Measurements from ENCODE around the gene MSANTD1. TPM values are rescaled to one million over a fixed set of nuclear protein-coding genes. Genes with fewer than 3 reads are reported as not detected.

MSANTD1 gene
- total and polyA plus RNA-seq, 4 donors = 0.05 to 1.2 (median 0.23) TPM; not detected in 1

DNA sequence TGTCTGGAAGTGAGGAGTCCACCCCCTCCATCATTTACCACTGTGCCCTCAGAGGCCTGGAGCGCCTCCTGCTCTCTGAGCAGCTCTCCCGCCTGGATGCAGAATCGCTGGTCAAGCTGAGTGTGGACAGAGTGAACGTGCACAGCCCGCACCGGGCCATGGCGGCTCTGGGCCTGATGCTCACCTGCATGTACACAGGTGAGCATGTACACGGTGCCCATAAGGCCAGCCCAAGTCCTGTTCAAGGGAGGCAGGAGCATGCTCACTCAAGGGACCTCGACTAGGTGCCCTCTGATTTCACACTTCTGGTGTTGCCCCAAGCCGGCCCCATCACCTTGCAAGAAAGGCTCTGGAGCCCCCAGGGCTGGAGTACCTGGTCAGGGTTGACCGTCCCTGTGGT lies 13.4 kb upstream of the MSANTD1 start:
- Histone ChIP-seq H3K27ac (ENCODE audit: low read depth in 1 of 2, low read length in 2 of 2) (no peak overlapping the region), H3K9ac (ENCODE audit: low read depth in 1 of 2, low read length in 2 of 2) (no peak overlapping the region), H3K4me1 (ENCODE audit: control insufficient read depth in 4 of 4, insufficient read depth in 4 of 4, low read length in 3 of 4) (no peaks in the 10 kb centered on the region), H3K36me3 (ENCODE audit: control insufficient read depth in 4 of 4, insufficient read depth in 3 of 4, low read depth in 1 of 4, low read length in 3 of 4) (peaks cover 14 to 79% (median 37%) of the 10 kb centered on the region in 4 donors), H3K4me3 (ENCODE audit: low read depth in 1 of 3, low read length in 3 of 3) (no peak overlapping the region), H3K27me3 (ENCODE audit: control insufficient read depth in 4 of 4, insufficient read depth in 4 of 4, low read length in 3 of 4) (no peaks in the 10 kb centered on the region), H3K9me3 (ENCODE audit: control insufficient read depth in 4 of 4, low read length in 3 of 4) (no peaks in the 10 kb centered on the region)
- no peak for DNase-seq (ENCODE audit: low spot score)
- 94% methylated on average over 11 of the region's 11 CpGs for WGBS
- TF ChIP-seq HNF4G (IDR thresholded peaks at IDR 0.05) (no peak), RAD21 (IDR thresholded peaks at IDR 0.05) (no peak), HNF4A (conservative IDR thresholded peaks at IDR 0.05) (no peak), JUND (IDR thresholded peaks at IDR 0.05) (no peak), YY1 (IDR thresholded peaks at IDR 0.05) (no peak), SP1 (IDR thresholded peaks at IDR 0.05) (no peak), FOXA1 (IDR thresholded peaks at IDR 0.05) (no peak), EGR1 (IDR thresholded peaks at IDR 0.05; ENCODE audit: low read depth in 2 of 2) (no peak), TAF1 (conservative IDR thresholded peaks at IDR 0.05) (no peak), FOXA2 (IDR thresholded peaks at IDR 0.05) (no peak)
- TF ChIP-seq, protein P1, sequence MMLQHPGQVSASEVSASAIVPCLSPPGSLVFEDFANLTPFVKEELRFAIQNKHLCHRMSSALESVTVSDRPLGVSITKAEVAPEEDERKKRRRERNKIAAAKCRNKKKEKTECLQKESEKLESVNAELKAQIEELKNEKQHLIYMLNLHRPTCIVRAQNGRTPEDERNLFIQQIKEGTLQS (IDR thresholded peaks at IDR 0.05) = no peak
- TF ChIP-seq, protein P2, sequence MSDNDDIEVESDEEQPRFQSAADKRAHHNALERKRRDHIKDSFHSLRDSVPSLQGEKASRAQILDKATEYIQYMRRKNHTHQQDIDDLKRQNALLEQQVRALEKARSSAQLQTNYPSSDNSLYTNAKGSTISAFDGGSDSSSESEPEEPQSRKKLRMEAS (IDR thresholded peaks at IDR 0.05) = no peak
- TF ChIP-seq, protein P3, sequence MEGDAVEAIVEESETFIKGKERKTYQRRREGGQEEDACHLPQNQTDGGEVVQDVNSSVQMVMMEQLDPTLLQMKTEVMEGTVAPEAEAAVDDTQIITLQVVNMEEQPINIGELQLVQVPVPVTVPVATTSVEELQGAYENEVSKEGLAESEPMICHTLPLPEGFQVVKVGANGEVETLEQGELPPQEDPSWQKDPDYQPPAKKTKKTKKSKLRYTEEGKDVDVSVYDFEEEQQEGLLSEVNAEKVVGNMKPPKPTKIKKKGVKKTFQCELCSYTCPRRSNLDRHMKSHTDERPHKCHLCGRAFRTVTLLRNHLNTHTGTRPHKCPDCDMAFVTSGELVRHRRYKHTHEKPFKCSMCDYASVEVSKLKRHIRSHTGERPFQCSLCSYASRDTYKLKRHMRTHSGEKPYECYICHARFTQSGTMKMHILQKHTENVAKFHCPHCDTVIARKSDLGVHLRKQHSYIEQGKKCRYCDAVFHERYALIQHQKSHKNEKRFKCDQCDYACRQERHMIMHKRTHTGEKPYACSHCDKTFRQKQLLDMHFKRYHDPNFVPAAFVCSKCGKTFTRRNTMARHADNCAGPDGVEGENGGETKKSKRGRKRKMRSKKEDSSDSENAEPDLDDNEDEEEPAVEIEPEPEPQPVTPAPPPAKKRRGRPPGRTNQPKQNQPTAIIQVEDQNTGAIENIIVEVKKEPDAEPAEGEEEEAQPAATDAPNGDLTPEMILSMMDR (IDR thresholded peaks at IDR 0.05; ENCODE audit: low read depth, low read length, missing input control) = no peak

DNA sequence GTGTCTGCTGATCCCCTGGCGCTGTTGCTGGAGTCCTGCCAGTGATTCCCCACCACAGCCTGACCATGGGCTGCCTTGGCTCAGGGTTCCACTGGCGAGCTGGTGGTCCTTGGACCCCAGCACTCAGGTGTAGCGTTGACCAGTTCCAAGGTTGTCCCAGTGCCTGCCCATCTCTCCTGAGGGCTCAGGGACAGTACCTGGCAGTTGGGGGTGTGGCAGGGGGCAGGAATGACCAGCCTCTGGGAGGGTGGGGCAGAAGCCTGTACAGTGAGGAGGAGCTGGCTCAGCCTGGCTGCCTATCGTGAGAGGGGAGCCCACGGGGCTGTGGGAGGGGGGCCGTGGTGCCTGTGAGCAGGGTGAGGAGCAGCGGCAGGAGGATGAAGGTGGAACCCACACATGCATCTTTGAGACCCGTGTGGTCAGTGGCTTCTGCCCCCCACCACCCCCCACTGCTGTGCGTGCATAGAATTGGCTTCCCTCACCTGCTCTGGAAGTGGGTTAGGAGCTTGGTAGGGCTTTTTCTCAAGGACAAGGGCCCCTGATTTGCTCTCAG lies 12.6 kb upstream of the MSANTD1 start:
- DNase-seq (ENCODE audit: low spot score) = no peak
- TF ChIP-seq SP1 (IDR thresholded peaks at IDR 0.05) (no peak), FOXA1 (IDR thresholded peaks at IDR 0.05) (no peak)
- Histone ChIP-seq H3K4me3 (ENCODE audit: low read depth in 1 of 3, low read length in 3 of 3) (no peak overlapping the region), H3K4me1 (ENCODE audit: control insufficient read depth in 4 of 4, insufficient read depth in 4 of 4, low read length in 3 of 4) (no peaks in the 10 kb centered on the region), H3K9me3 (ENCODE audit: control insufficient read depth in 4 of 4, low read length in 3 of 4) (no peaks in the 10 kb centered on the region), H3K36me3 (ENCODE audit: control insufficient read depth in 4 of 4, insufficient read depth in 3 of 4, low read depth in 1 of 4, low read length in 3 of 4) (peaks cover 17 to 79% (median 35%) of the 10 kb centered on the region in 4 donors), H3K27me3 (ENCODE audit: control insufficient read depth in 4 of 4, insufficient read depth in 4 of 4, low read length in 3 of 4) (no peaks in the 10 kb centered on the region), H3K27ac (ENCODE audit: low read depth in 1 of 2, low read length in 2 of 2) (no peak overlapping the region), H3K9ac (ENCODE audit: low read depth in 1 of 2, low read length in 2 of 2) (no peak overlapping the region)
- WGBS = 93% methylated on average over 9 of the region's 9 CpGs

GRCh38 chr4:3237266-3237665 lies 11.7 kb upstream of the MSANTD1 start:
- Histone ChIP-seq H3K4me1 (ENCODE audit: control insufficient read depth in 4 of 4, insufficient read depth in 4 of 4, low read length in 3 of 4) (no peaks in the 10 kb centered on the region), H3K9ac (ENCODE audit: low read depth in 1 of 2, low read length in 2 of 2) (no peak overlapping the region), H3K27ac (ENCODE audit: low read depth in 1 of 2, low read length in 2 of 2) (no peak overlapping the region), H3K4me3 (ENCODE audit: low read depth in 1 of 3, low read length in 3 of 3) (no peak overlapping the region), H3K9me3 (ENCODE audit: control insufficient read depth in 4 of 4, low read length in 3 of 4) (no peaks in the 10 kb centered on the region), H3K27me3 (ENCODE audit: control insufficient read depth in 4 of 4, insufficient read depth in 4 of 4, low read length in 3 of 4) (no peaks in the 10 kb centered on the region), H3K36me3 (ENCODE audit: control insufficient read depth in 4 of 4, insufficient read depth in 3 of 4, low read depth in 1 of 4, low read length in 3 of 4) (peaks cover 16 to 79% (median 30%) of the 10 kb centered on the region in 4 donors)
- whole genome bisulfite sequencing = 97% methylated on average over 19 of the region's 19 CpGs
- TF ChIP-seq EGR1 (IDR thresholded peaks at IDR 0.05; ENCODE audit: low read depth in 2 of 2) = no peak
- no peak for DNase-seq (ENCODE audit: low spot score)
